Hematopoietic multipotent progenitor cell treated with erythropoietin and hydrocortisone succinate and interleukin-3 and kit ligand, for 4 days (in vitro differentiated cells): ENCODE measurements around the gene FOXD1.
"Not testable (repeated sequence)": the region's sequence is repeated elsewhere in the genome, so short reads cannot be mapped to it uniquely, and the experiment has no call there.

Experiments used
- DNase-seq: peaks from one replicate; pipeline ENCODE4 v3.0.0-alpha.2; 2015

The FOXD1 gene

GRCh38 chr5:73448463-73449136, at the start of gene FOXD1:
Gene FOXD1 (minus strand): TSS chr5:73448777. CDS start chr5:73448362, 415 bp downstream.
- DNase-seq: peak; percentile 54

GRCh38 chr5:73497497-73498056, 49.0 kb upstream of the FOXD1 start:
- peak; percentile 20 for DNase-seq

- DNase-seq: peak; percentile 87
Measured at GRCh38 chr5:73496984-73497457, 48.4 kb upstream of the FOXD1 start.

- no peak for DNase-seq
Measured at GRCh38 chr5:73495772-73496335, 47.3 kb upstream of the FOXD1 start.

- no peak for DNase-seq
Measured at GRCh38 chr5:73494721-73495120, 46.1 kb upstream of the FOXD1 start.

- no peak for DNase-seq
Measured at GRCh38 chr5:73493421-73493820, 44.8 kb upstream of the FOXD1 start.

- no peak for DNase-seq
Measured at GRCh38 chr5:73491155-73491554, 42.6 kb upstream of the FOXD1 start.

- DNase-seq: no peak
Measured at GRCh38 chr5:73490088-73490487, 41.5 kb upstream of the FOXD1 start.

GRCh38 chr5:73488806-73489205, 40.2 kb upstream of the FOXD1 start:
- peak; percentile 56 for DNase-seq

GRCh38 chr5:73487815-73488214, 39.2 kb upstream of the FOXD1 start:
- no peak for DNase-seq

GRCh38 chr5:73487257-73487656, 38.7 kb upstream of the FOXD1 start:
- DNase-seq: not testable (repeated sequence)

GRCh38 chr5:73486119-73486899, 37.7 kb upstream of the FOXD1 start:
- no peak for DNase-seq

GRCh38 chr5:73485715-73486114, 37.1 kb upstream of the FOXD1 start:
- no peak for DNase-seq

- DNase-seq: no peak
Measured at GRCh38 chr5:73484511-73484910, 35.9 kb upstream of the FOXD1 start.

GRCh38 chr5:73483676-73484075, 35.1 kb upstream of the FOXD1 start:
- no peak for DNase-seq

GRCh38 chr5:73482383-73483136, 34.0 kb upstream of the FOXD1 start:
- no peak for DNase-seq

GRCh38 chr5:73480500-73480899, 31.9 kb upstream of the FOXD1 start:
- no peak for DNase-seq

GRCh38 chr5:73472116-73472515, 23.5 kb upstream of the FOXD1 start:
- no peak for DNase-seq

GRCh38 chr5:73471654-73472053, 23.1 kb upstream of the FOXD1 start:
- DNase-seq: no peak

GRCh38 chr5:73469878-73470277, 21.3 kb upstream of the FOXD1 start:
- DNase-seq: no peak

GRCh38 chr5:73468638-73469037, 20.1 kb upstream of the FOXD1 start:
- DNase-seq: not testable (repeated sequence)

- DNase-seq: no peak
Measured at GRCh38 chr5:73464016-73464745, 15.6 kb upstream of the FOXD1 start.
